ENCODE results near the gene ECE2. TPM values are rescaled to one million over a fixed set of nuclear protein-coding genes. Genes with fewer than 3 reads are reported as not detected.

Gene ECE2
- polyA plus RNA-seq, 1 of the 3 experiments (the other 2 are of a cell fraction), result 0.03 TPM

DNA sequence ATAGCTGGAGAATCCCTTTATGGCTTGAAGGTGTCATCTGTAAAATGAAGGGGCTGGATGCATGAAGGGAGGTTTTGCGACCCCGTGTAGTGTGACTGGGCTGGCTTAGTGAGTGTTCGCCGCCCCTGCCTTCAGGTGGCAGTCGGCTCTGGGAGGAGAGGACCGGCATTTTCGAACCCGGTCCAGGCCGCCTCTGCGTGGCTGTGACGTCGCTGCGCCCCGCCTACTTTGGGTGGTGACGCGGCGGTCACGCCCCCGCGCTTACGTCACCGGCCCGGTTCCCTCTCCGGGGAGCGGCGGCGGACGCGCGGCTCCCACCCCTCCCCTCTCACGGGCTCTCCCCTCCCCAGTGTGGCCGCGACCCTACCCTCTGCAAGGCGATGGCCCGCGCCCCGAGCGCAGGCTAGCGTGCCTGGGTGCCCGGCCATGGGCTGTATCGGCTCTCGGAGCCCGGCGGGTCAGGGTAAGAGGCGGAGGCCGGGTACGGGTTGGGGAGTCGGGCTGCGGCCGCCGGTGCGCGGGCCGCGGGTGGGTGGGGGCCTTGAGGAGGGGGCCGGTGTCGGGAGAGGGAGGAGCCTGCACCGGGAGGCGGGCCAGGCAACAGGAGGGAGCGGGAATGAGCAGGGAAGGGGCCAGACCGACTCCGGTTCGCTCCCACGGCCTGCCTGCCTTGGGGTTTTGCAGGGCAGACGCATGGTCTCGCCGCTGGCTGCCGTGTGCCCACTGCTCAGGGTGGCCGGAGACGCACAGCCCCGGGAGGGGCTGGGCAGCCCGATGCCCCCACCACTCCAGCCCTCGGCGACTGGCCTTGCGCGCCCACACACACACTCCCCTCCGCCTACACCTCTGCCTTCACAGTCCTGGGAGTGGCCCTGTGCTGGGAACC is 60.1 kb downstream of the ECE2 start (continued):
- TF ChIP-seq, protein P1, sequence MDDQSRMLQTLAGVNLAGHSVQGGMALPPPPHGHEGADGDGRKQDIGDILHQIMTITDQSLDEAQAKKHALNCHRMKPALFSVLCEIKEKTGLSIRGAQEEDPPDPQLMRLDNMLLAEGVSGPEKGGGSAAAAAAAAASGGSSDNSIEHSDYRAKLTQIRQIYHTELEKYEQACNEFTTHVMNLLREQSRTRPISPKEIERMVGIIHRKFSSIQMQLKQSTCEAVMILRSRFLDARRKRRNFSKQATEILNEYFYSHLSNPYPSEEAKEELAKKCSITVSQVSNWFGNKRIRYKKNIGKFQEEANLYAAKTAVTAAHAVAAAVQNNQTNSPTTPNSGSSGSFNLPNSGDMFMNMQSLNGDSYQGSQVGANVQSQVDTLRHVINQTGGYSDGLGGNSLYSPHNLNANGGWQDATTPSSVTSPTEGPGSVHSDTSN (IDR thresholded peaks at IDR 0.05), result peak; percentile 46
- no peak for TF ChIP-seq EZH2phosphoT487 (IDR thresholded peaks at IDR 0.05; ENCODE audit: borderline replicate concordance, low read depth)
- no peak for TF ChIP-seq TCF12 (IDR thresholded peaks at IDR 0.05)
- TF ChIP-seq POLR2AphosphoS5 (IDR thresholded peaks at IDR 0.05; ENCODE audit: low read depth, low read length), result peak; percentile 55; the same call in 1 of the 2 replicates
- TF ChIP-seq FOXJ3 (CRISPR knock-in tag; IDR thresholded peaks at IDR 0.05), result no peak
- TF ChIP-seq TAF1 (IDR thresholded peaks at IDR 0.05; ENCODE audit: borderline replicate concordance, low read depth, low read length), result peak; percentile 13; the same call in 1 of the 2 replicates

DNA sequence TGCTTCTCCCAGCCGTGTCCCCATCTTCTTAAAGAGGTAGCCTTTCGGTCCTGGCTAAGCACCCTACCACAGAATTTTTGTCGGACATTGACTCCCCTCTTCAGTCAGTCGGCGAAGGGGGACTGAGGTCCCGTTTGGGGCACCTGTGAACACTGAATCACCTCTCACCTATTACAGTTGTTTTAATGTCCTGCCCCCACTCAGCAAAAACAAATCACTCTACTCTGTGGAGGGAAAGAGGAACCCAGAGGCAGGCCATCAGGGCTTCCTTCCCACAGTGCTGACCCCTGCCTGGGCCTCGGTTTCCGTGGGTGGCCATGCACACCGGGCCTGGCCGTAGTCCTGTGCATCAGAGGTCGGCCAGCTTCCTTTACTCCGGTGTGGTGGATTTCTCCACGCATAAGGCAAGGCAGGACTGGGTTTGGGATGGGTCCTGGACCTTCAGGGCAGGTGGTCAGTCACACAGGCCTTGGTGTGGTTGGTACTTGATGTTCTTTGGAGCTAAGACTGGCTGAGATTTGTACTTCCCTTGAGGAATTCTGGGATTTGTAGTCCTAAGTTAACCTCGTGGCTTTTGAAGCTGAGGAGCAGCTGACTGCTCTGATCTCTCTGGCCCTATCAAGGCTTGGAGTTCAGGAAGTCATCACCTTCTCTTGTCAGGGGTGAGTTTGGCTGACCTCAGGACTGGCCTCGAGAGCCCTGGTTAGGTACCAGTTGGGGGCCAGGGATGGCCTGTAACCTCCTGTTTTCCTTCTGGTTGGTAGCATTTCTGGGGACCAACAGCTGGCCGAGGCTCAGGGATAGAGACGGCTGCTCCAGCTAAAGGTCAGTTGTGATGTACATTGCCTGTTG is 61.0 kb downstream of the ECE2 start:
- peak; percentile 67 for DNase-seq
- Histone ChIP-seq H2AFZ (ENCODE audit: low read depth) (no peak overlapping the region), H3K4me3 (ENCODE audit: low read depth in 2 of 2, low read length in 1 of 2) (peak overlapping the region; percentile 72 to 74), H3K9me2 (no peaks in the 10 kb centered on the region), H3K9ac (peak overlapping the region; percentile 83), H3K4me2 (peak overlapping the region; percentile 85), H3F3A (replicated peaks; ENCODE audit: insufficient read depth) (peaks cover 40% of the 10 kb centered on the region), H3K27ac (ENCODE audit: low read depth in 2 of 2, low read length in 1 of 2) (peak overlapping the region; percentile 90 to 92), H4K20me1 (ENCODE audit: insufficient read depth) (peaks cover 22% of the 10 kb centered on the region), H3K36me3 (replicated peaks in 1 of 2; ENCODE audit: control insufficient read depth in 1 of 2, insufficient read depth in 2 of 2, low read length in 1 of 2) (peaks cover 22 to 37% of the 10 kb centered on the region in 2 experiments), H3K9me3 (no peaks in the 10 kb centered on the region), H3K4me1 (ENCODE audit: control insufficient read depth in 1 of 2, insufficient read depth in 2 of 2, low read depth in 1 of 2, low read length in 1 of 2) (peaks cover 37 to 49% of the 10 kb centered on the region in 2 experiments; a peak in 3 of 4 replicates), H3K27me3 (ENCODE audit: insufficient read depth) (no peaks in the 10 kb centered on the region), H3K79me2 (ENCODE audit: insufficient read depth) (peaks cover 74% of the 10 kb centered on the region)
- WGBS (ENCODE audit: low lambda C conversion rate), result 19% methylated on average over 7 of the region's 17 CpGs
- POLR2A ChIA-PET, result interaction anchor here (0.7 to 3.1 kb wide), 7 partner anchors 9 to 32 kb away, joined by 3 to 19 read pairs (median 4); partner anchors contain the start of genes CLCN2 and POLR2H
- CTCF ChIA-PET, result interaction anchor here (0.7 to 5.2 kb wide), 5 partner anchors 9 to 53 kb away, joined by 3 to 63 read pairs (median 4); no protein-coding TSS in a partner anchor
- TF ChIP-seq, protein P2, sequence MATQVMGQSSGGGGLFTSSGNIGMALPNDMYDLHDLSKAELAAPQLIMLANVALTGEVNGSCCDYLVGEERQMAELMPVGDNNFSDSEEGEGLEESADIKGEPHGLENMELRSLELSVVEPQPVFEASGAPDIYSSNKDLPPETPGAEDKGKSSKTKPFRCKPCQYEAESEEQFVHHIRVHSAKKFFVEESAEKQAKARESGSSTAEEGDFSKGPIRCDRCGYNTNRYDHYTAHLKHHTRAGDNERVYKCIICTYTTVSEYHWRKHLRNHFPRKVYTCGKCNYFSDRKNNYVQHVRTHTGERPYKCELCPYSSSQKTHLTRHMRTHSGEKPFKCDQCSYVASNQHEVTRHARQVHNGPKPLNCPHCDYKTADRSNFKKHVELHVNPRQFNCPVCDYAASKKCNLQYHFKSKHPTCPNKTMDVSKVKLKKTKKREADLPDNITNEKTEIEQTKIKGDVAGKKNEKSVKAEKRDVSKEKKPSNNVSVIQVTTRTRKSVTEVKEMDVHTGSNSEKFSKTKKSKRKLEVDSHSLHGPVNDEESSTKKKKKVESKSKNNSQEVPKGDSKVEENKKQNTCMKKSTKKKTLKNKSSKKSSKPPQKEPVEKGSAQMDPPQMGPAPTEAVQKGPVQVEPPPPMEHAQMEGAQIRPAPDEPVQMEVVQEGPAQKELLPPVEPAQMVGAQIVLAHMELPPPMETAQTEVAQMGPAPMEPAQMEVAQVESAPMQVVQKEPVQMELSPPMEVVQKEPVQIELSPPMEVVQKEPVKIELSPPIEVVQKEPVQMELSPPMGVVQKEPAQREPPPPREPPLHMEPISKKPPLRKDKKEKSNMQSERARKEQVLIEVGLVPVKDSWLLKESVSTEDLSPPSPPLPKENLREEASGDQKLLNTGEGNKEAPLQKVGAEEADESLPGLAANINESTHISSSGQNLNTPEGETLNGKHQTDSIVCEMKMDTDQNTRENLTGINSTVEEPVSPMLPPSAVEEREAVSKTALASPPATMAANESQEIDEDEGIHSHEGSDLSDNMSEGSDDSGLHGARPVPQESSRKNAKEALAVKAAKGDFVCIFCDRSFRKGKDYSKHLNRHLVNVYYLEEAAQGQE (IDR thresholded peaks at IDR 0.05; ENCODE audit: low read depth, low read length), result no peak
- TF ChIP-seq, protein P3, sequence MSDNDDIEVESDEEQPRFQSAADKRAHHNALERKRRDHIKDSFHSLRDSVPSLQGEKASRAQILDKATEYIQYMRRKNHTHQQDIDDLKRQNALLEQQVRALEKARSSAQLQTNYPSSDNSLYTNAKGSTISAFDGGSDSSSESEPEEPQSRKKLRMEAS (IDR thresholded peaks at IDR 0.05; ENCODE audit: low read depth), result peak; percentile 35; the same call in 1 of the 2 replicates
- no peak for TF ChIP-seq SIN3A (IDR thresholded peaks at IDR 0.05; ENCODE audit: borderline replicate concordance, low read depth, low read length)
- TF ChIP-seq GABPA (IDR thresholded peaks at IDR 0.05; ENCODE audit: low read depth), result peak; percentile 61
- TF ChIP-seq, protein P4, sequence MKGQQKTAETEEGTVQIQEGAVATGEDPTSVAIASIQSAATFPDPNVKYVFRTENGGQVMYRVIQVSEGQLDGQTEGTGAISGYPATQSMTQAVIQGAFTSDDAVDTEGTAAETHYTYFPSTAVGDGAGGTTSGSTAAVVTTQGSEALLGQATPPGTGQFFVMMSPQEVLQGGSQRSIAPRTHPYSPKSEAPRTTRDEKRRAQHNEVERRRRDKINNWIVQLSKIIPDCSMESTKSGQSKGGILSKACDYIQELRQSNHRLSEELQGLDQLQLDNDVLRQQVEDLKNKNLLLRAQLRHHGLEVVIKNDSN (IDR thresholded peaks at IDR 0.05; ENCODE audit: borderline replicate concordance, low read depth), result peak; percentile 47; the same call in 1 of the 2 replicates
- no peak for TF ChIP-seq FOSL2 (IDR thresholded peaks at IDR 0.05; ENCODE audit: borderline replicate concordance, low read depth)
- TF ChIP-seq MXI1 (IDR thresholded peaks at IDR 0.05; ENCODE audit: low read depth, low read length), result peak; percentile 70

Data from SK-N-SH (cell line).